Naive thymus-derived CD4-positive, alpha-beta T cell (primary cell): ENCODE results near the gene QRFP. TPM values are rescaled to one million over a fixed set of nuclear protein-coding genes. Genes with fewer than 3 reads are reported as not detected.
A peak's percentile ranks its signal among the peaks of the same experiment; 100 is the strongest.

Source experiments
- ATAC-seq: fragments of 150-1000 bp; cut with Tn5 transposase; 2 replicates; pipeline ENCODE4 v1.10.0; 2021; ENCODE audit warnings: mild to moderate bottlenecking, moderate library complexity
- CTCF ChIA-PET: fragments of 350-600 bp; sonication (Branson Sonifier 250); formaldehyde crosslinking; loops from one replicate; lab custom pipeline; 2021; ENCODE audit warnings: antibody characterized with exemption; lab: Charles Lee
- POLR2A ChIA-PET: fragments of 350-600 bp; sonication (Branson Sonifier 250); formaldehyde crosslinking; loops from one replicate; lab custom pipeline; 2021; ENCODE audit warnings: antibody characterized with exemption, inconsistent platforms; lab: Charles Lee
- DNase-seq, 9 donors: peaks; one replicate each; pipeline versions ENCODE4 v3.0.0 to v3.0.0-alpha.2; 2020 to 2022; ENCODE audit warnings: mixed read lengths in 1 of 9
- H3K27ac ChIP-seq: one replicate; pipeline ENCODE4 v1.7.0; 2013; ENCODE audit warnings: mild to moderate bottlenecking, low read depth, low read length, moderate library complexity
- H3K27me3 ChIP-seq, 2 donors: one replicate each; pipeline ENCODE4 v1.7.0; 2013; ENCODE audit warnings: low read length in 2 of 2, mild to moderate bottlenecking in 2 of 2, moderate library complexity in 2 of 2; ENCODE audit not compliant: control insufficient read depth in 2 of 2, insufficient read depth in 2 of 2
- H3K36me3 ChIP-seq, 3 experiments: 1 replicate in 2 of 3; 2 replicates in 1 of 3; pipeline ENCODE4 v1.7.0; 2013; ENCODE audit warnings: low read length in 3 of 3, mild to moderate bottlenecking in 3 of 3, moderate library complexity in 1 of 3; ENCODE audit not compliant: insufficient read depth in 3 of 3, control insufficient read depth in 2 of 3
- H3K4me1 ChIP-seq, 2 donors: one replicate each; pipeline ENCODE4 v1.7.0; 2013; ENCODE audit warnings: low read length in 2 of 2, mild to moderate bottlenecking in 2 of 2, moderate library complexity in 1 of 2; ENCODE audit not compliant: control insufficient read depth in 2 of 2, insufficient read depth in 2 of 2
- H3K4me3 ChIP-seq: 2 replicates; pipeline ENCODE4 v1.7.0; 2013; ENCODE audit warnings: mild to moderate bottlenecking, low read length
- H3K9me3 ChIP-seq, 3 experiments: 1 replicate in 2 of 3; 2 replicates in 1 of 3; pipeline ENCODE4 v1.7.0; 2013; ENCODE audit warnings: low read length in 3 of 3; ENCODE audit not compliant: control insufficient read depth in 2 of 3
- H3K27ac Mint-ChIP-seq, 9 donors: one replicate each; pipeline ENCODE4 v1.8.0; 2020 to 2022; ENCODE audit warnings: mixed read lengths in 9 of 9, mild to moderate bottlenecking in 8 of 9, moderate library complexity in 5 of 9, inconsistent platforms in 2 of 9
- H3K27me3 Mint-ChIP-seq, 5 donors: one replicate each; pipeline ENCODE4 v1.8.0; 2021 to 2022; ENCODE audit warnings: mixed read lengths in 5 of 5, mild to moderate bottlenecking in 1 of 5
- H3K36me3 Mint-ChIP-seq, 5 donors: one replicate each; pipeline ENCODE4 v1.8.0; 2020 to 2022; ENCODE audit warnings: mixed read lengths in 5 of 5, mild to moderate bottlenecking in 3 of 5, inconsistent platforms in 1 of 5
- H3K4me1 Mint-ChIP-seq, 7 donors: one replicate each; pipeline ENCODE4 v1.8.0; 2020 to 2022; ENCODE audit warnings: mixed read lengths in 7 of 7, mild to moderate bottlenecking in 3 of 7, inconsistent platforms in 1 of 7
- H3K4me3 Mint-ChIP-seq, 10 donors: one replicate each; pipeline ENCODE4 v1.8.0; 2020 to 2022; ENCODE audit warnings: mild to moderate bottlenecking in 10 of 10, mixed read lengths in 10 of 10, moderate library complexity in 6 of 10, inconsistent platforms in 2 of 10
- H3K9me3 Mint-ChIP-seq, 11 donors: one replicate each; pipeline ENCODE4 v1.8.0; 2020 to 2022; ENCODE audit warnings: mixed read lengths in 11 of 11, mild to moderate bottlenecking in 4 of 11, inconsistent platforms in 1 of 11, moderate library complexity in 1 of 11
- intact Hi-C, 2 donors: fragments of 100-400 bp; cut with micrococcal nuclease; formaldehyde crosslinking; loops; one replicate each; pipeline ENCODE4 v1.15.1; 2023
- polyA plus RNA-seq, 2 donors: library from polyadenylated mRNA; unstranded; fragments of 300-500 nt; fragmentation: Illumina TruSeq; gene quantifications; one replicate each; pipeline ENCODE4 v1.2.3, GENCODE V29; 2021
- total RNA-seq, 6 experiments: library from RNA in 5 of 6; stranded (reverse) in 5 of 6; gene quantifications; 1 replicate in 5 of 6; 2 replicates in 1 of 6; pipeline ENCODE4 v1.2.3 and lab custom pipeline; 2021 to 2026

The QRFP gene
- total and polyA plus RNA-seq, 7 experiments from 2014 or later = not detected

- Mint-ChIP-seq H3K27ac (no peak overlapping the region), H3K36me3 (no peaks in the 10 kb centered on the region), H3K27me3 (peaks cover 0 to 5% (median 1%) of the 10 kb centered on the region in 5 donors), H3K4me3 (no peak overlapping the region), H3K4me1 (peaks cover 0 to 4% (median 0%) of the 10 kb centered on the region in 7 donors), H3K9me3 (no peaks in the 10 kb centered on the region)
- DNase-seq = no peak
- intact Hi-C loops = no loop called here
- Histone ChIP-seq H3K4me1 (no peaks in the 10 kb centered on the region), H3K36me3 (no peaks in the 10 kb centered on the region), H3K27ac (no peak overlapping the region), H3K9me3 (no peaks in the 10 kb centered on the region), H3K4me3 (no peak overlapping the region), H3K27me3 (no peaks in the 10 kb centered on the region)
- no peak for ATAC-seq
- ChIA-PET CTCF (no interaction called here), POLR2A (interaction anchor here (0.6 kb wide), 1 partner anchor 217 kb away, joined by 3 read pairs; no protein-coding TSS in a partner anchor)
Observed at GRCh38 chr9:130908146-130908877, 11.7 kb upstream of the QRFP start.

DNA sequence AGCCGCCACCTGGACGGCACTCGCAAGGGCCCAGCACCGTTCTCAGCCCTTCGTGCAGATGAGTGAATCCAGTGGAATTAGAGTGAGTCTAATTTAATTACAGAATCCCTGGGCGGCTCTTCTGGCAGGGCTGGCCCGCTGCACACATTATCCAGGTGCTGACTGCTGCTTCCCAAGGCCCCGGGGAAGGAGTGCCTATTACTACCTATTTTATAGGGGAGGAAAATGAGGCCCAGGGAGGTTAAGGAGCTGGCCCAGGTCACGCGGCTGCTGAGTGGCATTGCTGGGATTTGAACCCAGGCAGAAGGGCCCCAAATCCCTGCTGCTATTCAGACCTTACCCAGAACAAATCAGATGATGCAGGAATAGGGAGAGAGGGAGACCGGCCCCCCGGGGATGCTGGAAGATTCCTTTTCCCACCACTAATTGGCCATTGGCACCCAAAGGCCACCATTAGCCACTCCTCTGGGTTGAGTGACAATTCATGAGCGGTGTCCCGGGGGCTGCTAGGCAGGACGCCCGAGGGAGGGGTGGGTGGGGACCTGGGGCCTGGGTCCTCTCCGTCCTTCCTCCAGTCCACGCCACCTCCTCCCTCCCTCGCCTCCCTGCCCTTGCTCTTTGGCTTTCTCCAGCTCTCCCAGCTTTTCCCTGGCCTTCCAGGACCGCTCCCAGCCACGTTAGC, 10.3 kb upstream of the QRFP start:
- ChIA-PET POLR2A (no interaction called here), CTCF (no interaction called here)
- no peak overlapping the region for H3K4me3 Mint-ChIP-seq
- H3K36me3 Mint-ChIP-seq = no peaks in the 10 kb centered on the region
- Histone ChIP-seq H3K27me3 (no peaks in the 10 kb centered on the region), H3K4me3 (no peak overlapping the region), H3K36me3 (no peaks in the 10 kb centered on the region), H3K27ac (no peak overlapping the region), H3K9me3 (no peaks in the 10 kb centered on the region), H3K4me1 (no peaks in the 10 kb centered on the region)
- DNase-seq (no peak), ATAC-seq (no peak)
- intact Hi-C loops = no loop called here
- no peaks in the 10 kb centered on the region for H3K9me3 Mint-ChIP-seq
- H3K4me1 Mint-ChIP-seq = peaks cover 0 to 4% (median 0%) of the 10 kb centered on the region in 7 donors
- peaks cover 0 to 5% (median 1%) of the 10 kb centered on the region in 5 donors for H3K27me3 Mint-ChIP-seq
- no peak overlapping the region for H3K27ac Mint-ChIP-seq

- ATAC-seq (no peak), DNase-seq (no peak)
- Mint-ChIP-seq H3K9me3 (no peaks in the 10 kb centered on the region), H3K4me1 (peaks cover 0 to 4% (median 0%) of the 10 kb centered on the region in 7 donors), H3K36me3 (no peaks in the 10 kb centered on the region), H3K4me3 (no peak overlapping the region), H3K27ac (peak overlapping the region in 1 of 9 donors; percentile 74), H3K27me3 (peaks cover 0 to 5% (median 1%) of the 10 kb centered on the region in 5 donors)
- no peaks in the 10 kb centered on the region for H3K36me3 ChIP-seq
- intact Hi-C loops = no loop called here
- H3K27ac ChIP-seq = no peak overlapping the region
- no peaks in the 10 kb centered on the region for H3K27me3 ChIP-seq
- no peaks in the 10 kb centered on the region for H3K9me3 ChIP-seq
- ChIA-PET POLR2A (no interaction called here), CTCF (no interaction called here)
- H3K4me3 ChIP-seq = no peak overlapping the region
- no peaks in the 10 kb centered on the region for H3K4me1 ChIP-seq
Observed at GRCh38 chr9:130905902-130906734, 9.5 kb upstream of the QRFP start.

DNA sequence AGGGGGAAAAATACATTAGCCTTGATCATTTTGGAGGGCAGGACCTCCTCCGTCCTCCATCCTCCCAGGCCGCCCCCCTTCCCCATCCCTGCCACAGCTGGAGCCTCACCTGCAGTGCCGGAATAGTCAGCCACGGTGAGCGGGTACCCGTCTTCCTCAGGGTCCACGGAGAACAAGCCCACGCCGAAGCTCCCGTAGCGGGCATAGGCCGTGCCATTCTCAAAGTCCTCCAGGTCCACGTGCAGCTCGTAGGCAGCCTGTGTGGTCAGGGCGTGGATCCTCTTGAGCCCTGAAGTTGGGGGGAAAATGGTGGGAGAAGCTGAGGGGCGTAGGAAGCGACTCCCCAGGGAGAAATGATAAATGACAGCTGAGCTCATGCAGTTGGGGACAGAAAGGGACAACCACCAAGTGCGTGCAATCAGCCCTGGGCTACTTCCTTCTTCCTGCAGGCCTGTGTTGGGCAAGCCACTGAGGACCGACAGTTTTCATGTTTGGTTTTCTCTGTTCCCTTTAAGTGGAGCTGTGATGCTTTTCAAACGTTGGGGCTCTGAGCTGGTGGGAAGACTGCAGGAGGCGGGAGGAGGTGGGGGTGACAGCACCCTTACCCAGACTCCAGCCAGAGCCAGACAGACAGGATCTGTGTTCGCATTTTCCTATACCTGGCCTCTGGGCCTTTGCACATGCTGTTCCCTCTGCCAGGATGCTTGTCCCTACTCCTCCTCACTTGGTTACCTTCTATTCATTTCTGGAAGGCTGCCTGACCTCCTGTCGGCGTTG, 8.7 kb upstream of the QRFP start:
- no peaks in the 10 kb centered on the region for H3K4me1 Mint-ChIP-seq
- H3K36me3 Mint-ChIP-seq = no peaks in the 10 kb centered on the region
- ATAC-seq (no peak), DNase-seq (no peak)
- H3K27ac ChIP-seq = no peak overlapping the region
- no peaks in the 10 kb centered on the region for H3K4me1 ChIP-seq
- no peak overlapping the region for H3K4me3 Mint-ChIP-seq
- H3K27me3 Mint-ChIP-seq = peaks cover 0 to 6% (median 0%) of the 10 kb centered on the region in 5 donors
- intact Hi-C loops = no loop called here
- no peaks in the 10 kb centered on the region for H3K27me3 ChIP-seq
- H3K4me3 ChIP-seq = no peak overlapping the region
- H3K9me3 ChIP-seq = no peaks in the 10 kb centered on the region
- H3K27ac Mint-ChIP-seq = peak overlapping the region in 1 of 9 donors; percentile 74
- CTCF ChIA-PET = no interaction called here
- H3K36me3 ChIP-seq = no peaks in the 10 kb centered on the region
- H3K9me3 Mint-ChIP-seq = no peaks in the 10 kb centered on the region
- POLR2A ChIA-PET = no interaction called here

GRCh38 chr9:130904070-130905044, 7.7 kb upstream of the QRFP start:
- no peak overlapping the region for H3K27ac Mint-ChIP-seq
- no peaks in the 10 kb centered on the region for H3K4me1 ChIP-seq
- CTCF ChIA-PET = no interaction called here
- POLR2A ChIA-PET = no interaction called here
- no peak overlapping the region for H3K27ac ChIP-seq
- no peaks in the 10 kb centered on the region for H3K36me3 ChIP-seq
- no peaks in the 10 kb centered on the region for H3K4me1 Mint-ChIP-seq
- intact Hi-C loops = no loop called here
- no peak overlapping the region for H3K4me3 Mint-ChIP-seq
- no peaks in the 10 kb centered on the region for H3K9me3 Mint-ChIP-seq
- DNase-seq (no peak), ATAC-seq (no peak)
- H3K27me3 Mint-ChIP-seq = peaks cover 0 to 6% (median 0%) of the 10 kb centered on the region in 5 donors
- H3K36me3 Mint-ChIP-seq = no peaks in the 10 kb centered on the region
- H3K27me3 ChIP-seq = no peaks in the 10 kb centered on the region
- no peaks in the 10 kb centered on the region for H3K9me3 ChIP-seq
- H3K4me3 ChIP-seq = no peak overlapping the region
